NCI-H2081 treated with DMSO at 0.1 percent for 48 hours (cell line): Measurements from ENCODE around the gene FBXL17.

Source experiments
- DNase-seq: peaks from one replicate; lab custom pipeline; 2025; lab: John Stamatoyannopoulos, UW

Gene FBXL17

GRCh38 chr5:107809201-107810034 is 572.5 kb downstream of the FBXL17 start:
- DNase-seq: no peak
